Neural cell (in vitro differentiated cells): ENCODE results near the gene CTRL.

ENCODE experiments used
- CTCF ChIP-seq: fragments of 450-650 bp; IDR thresholded peaks from 2 replicates; pipeline ENCODE4 v1.5.1; 2014; ENCODE audit warnings: antibody characterized with exemption, mild to moderate bottlenecking, moderate library complexity; ENCODE audit not compliant: poor library complexity, severe bottlenecking
- EP300 ChIP-seq: fragments of 450-650 bp; conservative IDR thresholded peaks from 2 replicates; pipeline ENCODE4 v1.6.1; 2014; ENCODE audit warnings: antibody characterized with exemption, mild to moderate bottlenecking, moderate library complexity; ENCODE audit not compliant: poor library complexity, severe bottlenecking
- EZH2 ChIP-seq: fragments of 200-600, 300-800 bp; shearing (Covaris generic), sonication (generic); IDR thresholded peaks from 2 replicates; pipeline ENCODE4 v1.6.1; 2014; ENCODE audit warnings: antibody characterized with exemption, low read length, borderline replicate concordance, mild to moderate bottlenecking; ENCODE audit not compliant: insufficient read depth, poor library complexity, severe bottlenecking
- MXI1 ChIP-seq: fragments of 450-650 bp; conservative IDR thresholded peaks from 2 replicates; pipeline ENCODE4 v1.6.1; 2014; ENCODE audit warnings: antibody characterized with exemption, mild to moderate bottlenecking; ENCODE audit not compliant: poor library complexity, severe bottlenecking
- POLR2AphosphoS5 ChIP-seq: IDR thresholded peaks from 2 replicates; pipeline ENCODE4 v1.6.1; 2012
- RAD21 ChIP-seq: fragments of 450-650 bp; conservative IDR thresholded peaks from 2 replicates; pipeline ENCODE4 v1.6.1; 2014; ENCODE audit warnings: antibody characterized with exemption, mild to moderate bottlenecking, moderate library complexity
- SMC3 ChIP-seq: fragments of 450-650 bp; conservative IDR thresholded peaks from 2 replicates; pipeline ENCODE4 v1.6.1; 2014; ENCODE audit warnings: antibody characterized with exemption, mild to moderate bottlenecking, moderate library complexity; ENCODE audit not compliant: poor library complexity
- TAF1 ChIP-seq: IDR thresholded peaks from 2 replicates; pipeline ENCODE4 v1.6.1; 2012; ENCODE audit warnings: low read depth
- TF ChIP-seq, protein P1 (sequence below): IDR thresholded peaks from 2 replicates; pipeline ENCODE4 v1.6.1; 2012; ENCODE audit warnings: borderline replicate concordance

DNA sequence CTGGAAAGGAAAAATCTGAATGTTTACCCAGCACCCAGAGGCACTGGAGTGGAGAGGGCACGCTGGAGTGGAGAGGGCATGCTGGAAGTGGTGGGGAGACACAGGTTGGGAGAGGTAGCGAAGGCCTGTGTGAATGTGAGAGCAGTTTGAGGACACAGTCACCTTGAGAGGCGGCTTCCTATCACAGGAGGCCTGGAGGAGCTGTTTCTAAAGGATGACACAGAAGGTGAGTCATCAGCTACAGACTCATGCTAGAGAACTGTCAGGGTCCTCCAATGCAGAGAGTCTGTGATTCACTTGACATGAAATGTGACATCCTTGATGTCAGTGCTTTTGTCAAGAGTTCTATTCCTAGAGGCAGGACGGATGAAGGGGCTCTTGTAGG is 13.8 kb downstream of the CTRL start:
- TF ChIP-seq POLR2AphosphoS5 (no peak), CTCF (no peak), EP300 (no peak), RAD21 (no peak), EZH2 (no peak), SMC3 (no peak), MXI1 (no peak), TAF1 (no peak)
- TF ChIP-seq, protein P1, sequence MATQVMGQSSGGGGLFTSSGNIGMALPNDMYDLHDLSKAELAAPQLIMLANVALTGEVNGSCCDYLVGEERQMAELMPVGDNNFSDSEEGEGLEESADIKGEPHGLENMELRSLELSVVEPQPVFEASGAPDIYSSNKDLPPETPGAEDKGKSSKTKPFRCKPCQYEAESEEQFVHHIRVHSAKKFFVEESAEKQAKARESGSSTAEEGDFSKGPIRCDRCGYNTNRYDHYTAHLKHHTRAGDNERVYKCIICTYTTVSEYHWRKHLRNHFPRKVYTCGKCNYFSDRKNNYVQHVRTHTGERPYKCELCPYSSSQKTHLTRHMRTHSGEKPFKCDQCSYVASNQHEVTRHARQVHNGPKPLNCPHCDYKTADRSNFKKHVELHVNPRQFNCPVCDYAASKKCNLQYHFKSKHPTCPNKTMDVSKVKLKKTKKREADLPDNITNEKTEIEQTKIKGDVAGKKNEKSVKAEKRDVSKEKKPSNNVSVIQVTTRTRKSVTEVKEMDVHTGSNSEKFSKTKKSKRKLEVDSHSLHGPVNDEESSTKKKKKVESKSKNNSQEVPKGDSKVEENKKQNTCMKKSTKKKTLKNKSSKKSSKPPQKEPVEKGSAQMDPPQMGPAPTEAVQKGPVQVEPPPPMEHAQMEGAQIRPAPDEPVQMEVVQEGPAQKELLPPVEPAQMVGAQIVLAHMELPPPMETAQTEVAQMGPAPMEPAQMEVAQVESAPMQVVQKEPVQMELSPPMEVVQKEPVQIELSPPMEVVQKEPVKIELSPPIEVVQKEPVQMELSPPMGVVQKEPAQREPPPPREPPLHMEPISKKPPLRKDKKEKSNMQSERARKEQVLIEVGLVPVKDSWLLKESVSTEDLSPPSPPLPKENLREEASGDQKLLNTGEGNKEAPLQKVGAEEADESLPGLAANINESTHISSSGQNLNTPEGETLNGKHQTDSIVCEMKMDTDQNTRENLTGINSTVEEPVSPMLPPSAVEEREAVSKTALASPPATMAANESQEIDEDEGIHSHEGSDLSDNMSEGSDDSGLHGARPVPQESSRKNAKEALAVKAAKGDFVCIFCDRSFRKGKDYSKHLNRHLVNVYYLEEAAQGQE = no peak
